GM21423 (cell line): ENCODE data around the gene STMN3.
"Not testable (repeated sequence)": the region's sequence is repeated elsewhere in the genome, so short reads cannot be mapped to it uniquely, and the experiment has no call there.

ENCODE experiments used
- ATAC-seq: cut with Tn5 transposase; IDR thresholded peaks from one replicate; pipeline ENCODE4 v1.9.1; 2021; ENCODE audit warnings: mild to moderate bottlenecking, moderate library complexity; ENCODE audit not compliant: unreplicated experiment

STMN3 gene

DNA sequence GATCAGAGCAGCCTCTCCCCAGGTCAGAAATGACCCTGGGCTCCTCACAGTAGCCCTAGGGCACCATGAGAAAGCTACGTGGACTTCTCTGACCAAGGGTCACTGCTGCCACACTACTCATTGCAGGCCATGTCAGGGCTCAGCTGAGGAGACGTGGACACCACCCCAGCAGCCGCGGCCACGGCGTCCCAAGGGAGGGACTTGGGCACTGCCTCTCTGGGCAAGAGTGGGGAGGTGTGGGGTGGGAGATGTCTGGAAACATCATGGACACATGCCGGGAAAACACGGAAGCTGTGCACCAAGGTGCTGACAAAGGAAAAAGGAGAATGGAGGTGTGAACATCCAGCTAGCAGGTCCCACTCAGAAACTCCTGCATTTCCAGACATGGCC lies 35.4 kb downstream of the STMN3 start:
- ATAC-seq = no peak

DNA sequence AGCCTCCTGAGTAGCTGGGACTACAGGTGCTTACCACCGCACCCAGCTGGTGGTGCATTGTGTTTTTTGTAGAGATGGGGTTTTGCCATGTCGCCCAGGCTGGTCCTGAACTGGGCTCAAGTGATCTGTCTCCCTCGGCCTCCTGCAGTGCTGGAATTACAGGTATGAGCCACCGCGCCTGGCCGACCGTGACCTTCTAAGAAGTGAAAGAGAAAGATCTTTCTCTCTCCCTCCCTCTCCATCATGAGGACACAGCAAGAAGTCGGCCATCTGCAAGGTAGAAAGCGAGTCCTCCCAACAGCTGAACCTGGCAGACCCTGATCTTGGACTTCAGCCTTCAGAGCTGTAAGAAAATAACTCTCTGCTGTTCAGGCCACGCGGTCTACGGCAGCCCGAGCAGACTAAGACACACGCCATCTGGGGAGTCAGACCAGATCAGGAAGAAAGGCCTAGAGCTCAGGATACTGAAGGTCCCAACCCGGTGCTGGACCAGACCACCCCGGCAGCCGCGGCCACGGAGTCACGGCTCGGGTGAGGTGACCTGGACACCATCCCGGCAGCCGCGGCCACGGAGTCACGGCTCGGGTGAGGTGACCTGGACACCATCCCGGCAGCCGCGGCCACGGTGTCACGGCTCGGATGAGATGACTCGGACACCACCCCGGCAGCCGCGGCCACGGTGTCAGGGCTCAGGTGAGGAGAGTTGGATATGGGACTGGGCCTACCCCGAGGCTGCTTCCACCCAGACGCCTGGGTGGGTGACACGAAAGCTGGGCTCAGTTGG lies 35.9 kb downstream of the STMN3 start:
- no peak for ATAC-seq

DNA sequence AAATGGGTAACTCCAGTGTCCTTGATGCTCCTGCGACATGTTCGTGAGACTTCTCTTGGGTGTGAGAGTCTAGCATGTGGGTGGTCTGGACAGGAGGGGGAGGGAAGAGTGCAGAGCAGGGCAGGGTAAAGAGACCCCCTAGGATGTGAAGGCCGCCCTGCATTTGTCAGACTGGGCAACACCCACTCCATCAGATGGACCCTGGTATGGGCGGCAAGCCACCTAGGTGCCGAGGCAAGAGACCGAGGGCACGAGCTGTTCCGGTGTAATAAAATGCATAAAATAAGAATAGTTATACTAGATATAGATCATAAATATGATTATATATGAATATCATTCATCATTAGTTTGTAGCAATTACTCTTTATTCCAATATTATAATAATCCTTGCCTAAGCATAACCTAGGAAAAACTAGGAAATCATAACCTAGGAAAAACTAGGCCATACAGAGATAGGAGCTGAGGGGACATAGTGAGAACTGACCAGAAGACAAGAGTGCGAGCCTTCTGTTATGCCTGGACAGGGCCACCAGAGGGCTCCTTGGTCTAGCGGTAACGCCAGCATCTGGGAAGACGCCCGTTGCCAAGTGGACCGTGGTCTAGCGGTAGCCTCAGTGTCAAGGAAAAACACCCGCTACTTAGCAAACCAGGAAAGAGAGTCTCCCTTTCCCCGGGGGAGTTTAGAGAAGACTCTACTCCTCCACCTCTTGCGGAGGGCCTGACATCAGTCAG lies 39.2 kb downstream of the STMN3 start:
- ATAC-seq = not testable (repeated sequence)

DNA sequence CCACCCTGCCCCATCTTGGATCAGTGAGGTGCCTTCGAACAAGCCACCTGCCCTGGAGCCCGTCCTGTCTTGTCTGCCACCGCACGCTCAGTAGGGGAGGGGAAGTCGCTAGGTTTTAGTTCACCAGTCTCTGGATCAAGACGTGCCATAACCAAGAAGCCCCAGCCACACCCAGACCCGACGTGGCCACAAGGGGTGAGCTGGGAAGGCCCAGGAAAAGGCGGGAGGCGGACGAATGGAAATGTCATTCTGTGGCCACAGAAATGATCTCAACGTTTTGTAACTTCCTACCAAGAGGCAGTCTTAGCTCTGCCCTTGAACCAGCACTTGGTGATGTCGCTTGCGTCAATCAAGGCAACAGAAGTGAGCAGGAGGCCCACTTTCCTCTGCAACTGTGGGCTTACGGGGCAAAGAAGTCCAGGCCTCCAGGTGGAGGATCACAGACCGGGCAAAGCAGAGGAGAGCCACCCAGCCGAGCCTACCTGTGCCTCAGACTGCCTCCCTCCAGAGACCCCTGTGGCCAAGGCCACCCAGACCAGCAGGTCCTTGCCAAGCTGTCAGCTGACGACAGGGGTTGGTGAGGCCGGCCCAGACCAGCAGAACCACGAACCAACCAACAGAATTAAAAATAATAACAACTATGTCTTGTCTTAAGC lies 40.8 kb downstream of the STMN3 start:
- no peak for ATAC-seq

DNA sequence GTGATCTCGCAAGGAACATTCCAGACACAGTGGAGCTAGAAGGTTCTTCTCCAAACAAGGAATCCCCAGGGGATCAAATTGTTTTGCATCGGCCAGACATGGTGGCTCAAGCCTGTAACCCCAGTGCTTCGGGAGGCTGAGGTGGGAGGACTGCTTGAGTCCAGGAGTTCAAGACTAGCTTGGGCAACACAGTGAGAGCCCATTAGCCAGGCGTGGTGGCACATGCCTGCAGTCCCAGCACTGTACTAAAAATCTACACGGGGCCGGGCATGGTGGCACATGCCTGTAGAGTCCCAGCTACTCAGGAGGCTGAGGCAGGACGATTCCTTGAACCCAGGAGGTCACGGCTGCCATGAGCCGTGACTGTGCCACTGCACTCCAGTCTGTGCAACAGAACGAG lies 41.6 kb downstream of the STMN3 start:
- ATAC-seq = no peak

DNA sequence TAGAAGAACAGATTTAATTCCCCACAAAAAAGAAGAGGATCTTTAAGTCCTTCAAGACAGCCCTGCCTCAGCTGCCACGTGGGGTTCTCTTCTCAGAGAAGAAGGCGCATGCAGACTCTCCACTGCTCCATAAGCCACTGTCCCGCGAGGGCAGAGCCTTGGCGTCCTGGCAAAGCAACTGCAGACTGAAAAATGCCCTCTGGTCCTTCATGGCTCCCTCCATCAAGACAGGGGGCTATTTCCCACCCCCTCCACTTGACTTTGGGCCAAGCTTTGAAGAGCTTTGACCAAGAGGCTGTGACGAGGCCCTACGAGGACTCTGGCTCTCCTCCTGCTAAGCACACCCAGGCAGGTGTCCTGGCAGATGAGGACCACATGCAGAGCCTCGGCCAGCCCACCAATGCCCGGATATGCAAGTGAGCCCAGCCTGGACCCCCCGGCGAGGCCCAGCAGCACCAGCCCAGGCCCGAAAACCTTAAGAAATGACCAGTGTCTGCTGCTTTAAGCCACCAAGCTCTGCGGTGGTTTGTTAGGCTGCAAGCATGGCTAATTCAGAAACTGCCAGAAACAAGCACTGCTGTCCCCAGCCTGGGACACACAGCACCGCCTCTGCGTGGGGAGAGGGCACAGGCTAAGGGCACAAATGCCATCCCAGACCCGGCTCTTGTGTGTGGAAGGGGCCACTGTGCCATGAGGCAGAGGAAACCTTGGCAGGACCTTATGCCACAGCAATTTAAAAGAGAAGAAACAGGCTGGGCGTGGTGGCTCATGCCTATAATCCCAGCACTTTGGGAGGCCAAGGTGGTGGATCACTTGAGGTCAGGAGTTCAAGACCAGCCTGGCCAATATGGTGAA lies 42.4 kb downstream of the STMN3 start:
- ATAC-seq = no peak

DNA sequence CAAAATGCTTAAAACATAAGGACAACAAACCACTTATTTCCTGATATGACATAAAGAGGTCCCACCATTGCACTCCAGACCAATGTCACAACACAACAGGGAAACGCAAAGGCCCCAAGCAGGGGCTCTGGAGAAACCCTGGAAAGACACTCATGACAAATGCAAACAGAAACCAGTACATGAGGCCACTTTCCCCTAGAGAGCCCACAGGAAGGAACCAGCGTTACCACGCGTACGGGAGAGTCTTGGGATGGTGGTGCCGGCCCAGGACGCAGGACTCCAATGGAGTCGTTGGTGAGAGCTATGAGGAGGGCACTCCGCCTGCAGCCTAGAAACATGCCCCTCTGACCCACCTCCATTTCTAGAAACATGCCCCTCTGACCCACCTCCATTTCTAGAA lies 46.5 kb downstream of the STMN3 start:
- no peak for ATAC-seq

DNA sequence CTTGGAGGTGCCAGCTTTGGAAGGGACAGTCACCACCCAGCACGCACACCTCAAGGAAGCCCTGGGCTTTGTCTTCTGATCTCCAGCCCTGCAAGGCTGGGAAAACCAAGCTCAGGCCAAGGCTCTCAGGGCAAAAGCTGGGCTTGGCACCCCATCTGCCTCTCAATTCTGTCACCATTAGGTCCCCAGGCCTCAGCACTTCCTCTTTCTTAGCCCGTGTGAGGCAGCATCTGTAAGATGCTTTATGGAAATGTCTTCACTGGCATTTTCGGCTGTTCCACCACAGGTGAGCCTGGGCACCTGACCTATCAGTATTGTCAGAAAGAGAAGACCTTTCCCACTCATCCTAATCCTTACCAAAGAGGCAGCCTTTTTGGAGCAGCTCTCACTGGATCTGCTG lies 50.9 kb downstream of the STMN3 start:
- ATAC-seq = no peak

DNA sequence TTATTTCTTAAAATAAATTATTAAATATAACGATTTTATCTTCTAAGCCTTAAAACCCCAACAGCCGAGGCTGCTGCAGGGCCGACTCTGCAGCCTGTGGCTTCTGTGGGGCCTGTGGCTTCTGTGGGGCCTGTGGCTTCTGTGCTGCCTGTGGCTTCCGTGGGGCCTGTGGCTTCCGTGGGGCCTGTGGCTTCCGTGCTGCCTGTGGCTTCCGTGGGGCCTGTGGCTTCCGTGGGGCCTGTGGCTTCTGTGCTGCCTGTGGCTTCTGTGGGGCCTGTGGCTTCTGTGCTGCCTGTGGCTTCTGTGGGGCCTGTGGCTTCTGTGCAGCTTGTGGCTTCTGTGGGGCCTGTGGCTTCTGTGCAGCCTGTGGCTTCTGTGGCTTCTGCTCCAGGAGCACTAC lies 51.5 kb downstream of the STMN3 start:
- not testable (repeated sequence) for ATAC-seq

DNA sequence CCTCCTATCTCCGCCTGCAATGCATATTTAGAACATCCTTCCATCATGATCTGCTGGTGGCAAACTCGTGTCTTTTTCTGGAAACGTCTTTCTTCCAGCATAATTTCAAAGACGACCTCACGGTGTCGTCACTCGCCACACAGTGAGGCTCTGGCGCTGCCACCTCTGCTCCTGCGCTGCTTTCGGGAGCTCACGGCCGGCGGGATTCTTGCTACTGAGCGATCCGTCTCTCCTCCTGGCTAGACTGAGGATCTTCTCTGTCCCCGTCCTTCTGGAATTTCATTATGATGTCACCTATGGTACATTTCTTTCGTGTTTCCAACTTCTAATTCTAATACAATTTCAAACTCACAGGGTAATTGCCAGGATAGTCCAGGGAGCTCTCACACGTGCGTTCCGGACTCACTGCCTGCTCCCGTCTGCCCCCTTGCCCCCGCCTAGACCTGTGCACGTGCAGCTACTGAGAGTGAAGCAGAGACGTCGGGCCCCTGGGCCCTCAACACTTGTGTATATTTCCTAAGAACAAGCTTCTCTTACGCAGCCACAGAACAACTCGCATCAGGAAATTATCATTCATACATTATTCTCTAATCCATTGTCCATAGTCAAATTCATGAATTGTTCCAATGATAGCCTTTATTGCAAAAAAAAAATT lies 53.7 kb downstream of the STMN3 start:
- no peak for ATAC-seq

DNA sequence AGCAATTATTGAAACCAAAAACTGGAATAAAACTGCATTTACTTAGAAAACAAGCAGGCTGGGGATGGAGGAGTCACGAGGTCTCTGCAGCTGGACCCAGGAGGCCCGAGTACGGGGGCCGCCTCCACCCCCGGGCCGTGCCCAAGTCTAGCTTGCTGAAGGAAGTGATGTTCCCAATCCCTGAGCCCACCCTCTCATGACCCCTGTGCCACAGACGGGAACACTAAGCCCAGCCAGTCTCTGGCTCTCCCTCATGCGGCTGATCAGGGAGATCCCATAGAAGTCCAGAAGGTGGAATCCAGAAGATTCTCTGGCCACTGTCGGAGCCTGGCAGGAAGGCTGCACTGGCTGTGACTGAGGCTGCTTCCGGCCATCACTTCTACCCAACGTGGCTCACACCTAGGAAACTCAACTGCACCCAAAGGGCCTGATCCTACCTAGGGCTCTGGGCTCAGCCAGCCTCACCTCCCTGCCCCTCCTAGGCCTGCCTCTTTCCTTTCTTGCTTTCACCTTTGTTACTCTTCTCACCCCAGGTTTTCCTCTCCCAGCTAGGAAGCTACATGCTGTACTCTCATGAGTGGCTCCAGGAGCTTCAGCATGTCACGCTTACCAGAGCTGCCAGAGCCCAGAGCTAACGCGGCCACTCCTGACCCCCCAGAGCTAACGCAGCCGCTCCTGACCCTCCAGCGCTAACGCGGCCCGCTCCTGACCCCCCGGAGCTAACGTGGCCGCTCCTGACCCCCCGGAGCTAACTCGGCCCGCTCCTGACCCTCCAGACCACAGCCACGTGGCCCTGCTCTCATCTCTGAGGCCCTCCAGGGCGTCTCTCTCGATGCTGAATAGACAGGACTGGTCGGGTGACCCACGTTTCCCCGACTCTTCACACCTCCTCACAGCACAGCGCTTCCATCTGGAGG lies 54.5 kb downstream of the STMN3 start:
- ATAC-seq = no peak

DNA sequence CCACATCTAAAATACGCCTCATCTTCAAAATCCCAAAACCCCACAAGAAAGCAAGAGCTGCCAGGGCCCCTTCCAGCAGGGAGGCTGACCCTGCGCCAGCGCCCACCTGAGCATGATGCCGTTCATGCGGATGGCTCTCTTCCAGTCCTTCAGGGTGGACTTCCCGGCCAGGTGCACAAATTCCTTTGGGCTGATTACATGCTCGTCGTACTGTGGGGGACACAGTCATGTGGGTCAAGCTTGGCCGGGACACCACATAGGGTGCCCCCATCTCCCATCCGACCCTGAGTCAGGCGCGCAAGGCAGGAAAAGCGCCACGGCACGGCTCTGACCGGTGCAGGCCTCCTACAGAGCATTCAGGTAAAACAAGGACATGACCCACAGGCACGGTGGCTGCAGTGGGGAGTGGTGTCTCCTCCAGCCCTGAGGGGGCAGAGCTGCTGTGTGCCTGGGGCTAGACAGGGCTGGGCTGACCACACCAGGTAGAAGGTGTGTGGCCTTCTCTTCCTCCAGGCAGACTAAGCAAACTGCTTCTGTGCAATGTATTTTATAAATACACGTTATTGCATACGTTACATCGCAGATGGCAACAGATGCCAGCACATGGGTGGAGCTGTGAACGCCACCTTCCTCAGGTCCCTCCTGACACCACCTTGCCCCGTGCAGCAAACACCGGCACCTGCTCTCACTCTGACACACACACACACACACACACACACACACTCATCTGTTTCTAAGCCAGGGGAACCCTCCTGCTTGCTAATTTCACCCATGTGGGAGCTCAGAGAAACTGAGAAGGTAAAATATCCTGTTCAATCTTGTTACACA lies 55.4 kb downstream of the STMN3 start:
- ATAC-seq = no peak

DNA sequence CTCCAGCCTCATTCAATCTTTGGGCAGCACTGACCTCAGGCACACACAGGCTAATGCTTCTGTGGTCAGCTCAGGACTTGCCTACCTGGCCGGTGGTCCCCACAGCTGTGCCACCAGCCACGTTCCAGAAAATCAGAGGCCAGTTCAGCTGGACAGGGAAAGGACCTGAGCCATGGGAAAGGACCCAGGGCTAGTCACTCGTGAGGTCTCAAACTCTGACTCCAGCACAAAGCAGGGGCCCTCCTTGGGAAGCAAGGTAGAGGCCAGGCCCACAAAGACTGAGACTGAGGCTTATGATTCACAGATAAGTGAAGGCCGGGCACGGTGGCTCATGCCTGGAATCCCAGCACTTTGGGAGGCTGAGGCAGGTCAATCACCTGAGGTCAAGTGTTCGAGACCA lies 56.8 kb downstream of the STMN3 start:
- ATAC-seq = no peak

DNA sequence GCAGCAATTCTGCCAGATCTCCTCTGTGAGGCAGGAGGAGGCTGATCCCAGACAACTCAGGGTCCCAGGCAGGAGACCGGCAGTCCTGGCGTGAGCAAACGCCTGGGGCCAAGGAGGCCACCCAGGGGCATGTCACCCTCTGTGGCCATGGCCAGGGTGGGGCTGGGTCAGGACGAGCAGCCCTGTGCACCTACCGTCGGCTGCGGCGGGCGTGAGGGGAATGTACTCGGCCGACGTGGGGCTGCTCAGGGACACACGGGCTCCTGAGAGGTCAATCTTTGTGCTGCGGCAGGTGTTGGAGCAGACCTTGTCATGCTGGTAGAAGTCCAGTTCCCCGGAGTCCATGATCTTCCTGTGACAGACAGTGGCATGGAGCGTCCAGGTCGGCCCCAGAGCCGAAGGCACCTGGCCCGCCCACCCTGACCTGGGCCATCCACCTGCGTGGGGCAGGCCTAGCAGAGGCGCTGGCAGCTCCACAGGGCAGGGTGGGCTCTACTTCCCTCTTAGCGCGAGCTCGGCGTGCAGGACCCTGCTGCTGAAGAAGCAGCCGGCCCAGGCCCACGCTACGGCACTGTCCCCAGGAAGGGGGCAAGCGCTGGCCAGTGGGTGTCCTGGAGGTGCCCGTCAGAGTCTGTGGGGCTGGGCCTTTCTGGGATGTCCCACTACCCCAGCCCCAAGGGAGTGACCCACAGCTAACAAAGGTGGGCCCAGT lies 57.7 kb downstream of the STMN3 start:
- ATAC-seq = no peak

DNA sequence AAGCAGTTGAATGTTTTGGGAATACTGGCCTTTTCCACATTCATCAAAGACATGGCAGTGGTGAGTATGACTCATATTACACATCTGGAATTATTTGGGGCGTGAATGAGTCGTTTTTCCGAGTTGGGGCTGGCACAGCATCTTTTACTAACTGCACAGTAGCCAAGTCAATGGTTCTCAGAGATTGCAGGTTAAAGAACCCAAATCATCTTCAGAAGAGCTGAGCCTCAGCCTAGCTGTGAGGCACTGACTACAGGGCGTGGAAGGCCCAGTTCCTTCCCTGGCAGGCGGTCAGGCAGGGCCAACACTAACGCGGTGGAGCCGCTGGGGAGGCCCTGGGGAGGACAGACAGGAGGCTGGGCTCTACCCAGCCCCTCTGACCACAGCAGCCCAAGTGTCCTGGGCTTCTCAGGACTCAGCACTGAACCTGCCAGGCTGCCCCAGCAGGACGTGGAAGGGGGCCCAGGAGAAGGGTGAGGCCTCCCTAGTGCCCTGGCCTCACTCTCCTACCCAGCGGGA lies 59.1 kb downstream of the STMN3 start:
- no peak for ATAC-seq

DNA sequence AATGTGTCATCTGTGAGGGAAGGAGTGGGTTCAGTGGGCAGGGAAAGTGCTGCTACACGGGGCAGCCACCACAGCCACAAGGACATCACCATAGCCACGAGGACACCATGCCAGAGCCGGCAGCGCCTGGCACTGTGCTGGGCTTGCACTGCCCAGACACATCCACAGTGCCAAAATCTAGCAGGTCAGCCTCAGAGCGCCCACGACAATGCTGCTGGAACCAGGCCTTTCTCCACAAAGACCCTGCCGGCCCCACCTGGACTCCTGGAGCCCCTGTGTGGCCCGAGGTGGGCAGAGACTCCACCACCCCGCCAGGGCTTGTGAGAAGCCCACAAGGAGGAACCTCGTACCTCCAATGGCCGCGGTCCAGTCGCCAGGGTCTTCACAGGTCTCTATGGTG lies 60.6 kb downstream of the STMN3 start:
- ATAC-seq = no peak

DNA sequence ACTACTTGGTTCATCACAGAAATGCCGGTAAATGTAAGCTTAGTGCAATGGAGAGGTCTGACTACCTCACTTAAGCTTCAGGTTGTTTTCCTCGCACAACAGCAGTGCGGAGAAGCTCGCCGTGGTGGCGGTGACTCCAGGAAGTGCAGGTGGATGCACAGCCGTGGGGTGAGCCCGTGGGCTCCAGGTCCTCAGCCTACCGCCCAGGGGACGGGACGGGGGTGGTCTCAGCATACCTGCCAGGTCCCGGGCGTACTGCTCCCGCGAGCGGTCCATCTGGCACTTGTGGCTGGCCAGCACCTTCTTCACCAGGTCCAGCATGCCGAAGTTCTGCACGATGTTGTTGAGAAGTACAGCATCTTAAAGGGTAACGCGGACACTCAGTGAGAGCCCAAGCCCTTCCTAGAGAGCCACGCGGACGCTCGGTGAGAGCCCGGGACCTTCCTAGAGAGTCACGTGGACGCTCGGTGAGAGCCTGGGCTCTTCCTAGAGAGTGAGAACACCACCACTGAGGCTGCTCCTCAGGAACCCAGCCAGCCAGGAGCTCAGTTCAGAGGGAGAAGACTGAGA lies 61.4 kb downstream of the STMN3 start:
- ATAC-seq = no peak
